Heart left ventricle (tissue), 16 donors: Measurements from ENCODE around the gene B2M. TPM values are rescaled to one million over a fixed set of nuclear protein-coding genes. Genes with fewer than 3 reads are reported as not detected.
A peak's percentile ranks its signal among the peaks of the same experiment; 100 is the strongest.
"Not testable (repeated sequence)": the region's sequence is repeated elsewhere in the genome, so short reads cannot be mapped to it uniquely, and the experiment has no call there.

Experiments used
- ATAC-seq, 4 donors: fragments of 200-7000 bp; cut with Tn5 transposase; one replicate each; pipeline ENCODE4 v1.9.1; 2020 to 2022; ENCODE audit warnings: moderate library complexity in 4 of 4, mild to moderate bottlenecking in 3 of 4, moderate number of reproducible peaks in 1 of 4
- DNase-seq, 5 donors: peaks; one replicate each; pipeline ENCODE4 v3.0.0-alpha.2; 2020
- H3K27ac ChIP-seq, 12 donors: fragments of 200-600 bp; sonication (generic) in 4 of 12; one replicate each; pipeline versions ENCODE4 v1.5.0 to v1.8.0; 2016 to 2022; ENCODE audit warnings: mild to moderate bottlenecking in 2 of 12
- H3K27me3 ChIP-seq, 9 donors: fragments of 200-600 bp; sonication (generic) in 2 of 9; one replicate each; pipeline versions ENCODE4 v1.5.1 to v1.8.0; 2016 to 2022; ENCODE audit warnings: mild to moderate bottlenecking in 3 of 9
- H3K36me3 ChIP-seq, 9 donors: fragments of 200-600 bp; sonication (generic) in 2 of 9; one replicate each; pipeline versions ENCODE4 v1.5.0 to v1.8.0; 2018 to 2022; ENCODE audit warnings: mild to moderate bottlenecking in 2 of 9
- H3K4me1 ChIP-seq, 12 donors: fragments of 200-600 bp; sonication (generic) in 4 of 12; one replicate each; pipeline versions ENCODE4 v1.5.0 to v1.8.0; 2016 to 2022; ENCODE audit warnings: mild to moderate bottlenecking in 3 of 12
- H3K4me3 ChIP-seq, 12 donors: fragments of 200-600 bp; sonication (generic) in 4 of 12; one replicate each; pipeline versions ENCODE4 v1.5.0 to v1.8.0; 2017 to 2022; ENCODE audit warnings: mild to moderate bottlenecking in 9 of 12, moderate library complexity in 4 of 12
- H3K9me3 ChIP-seq, 12 donors: fragments of 200-600 bp; sonication (generic) in 4 of 12; one replicate each; pipeline versions ENCODE4 v1.5.0 to v1.8.0; 2016 to 2022; ENCODE audit warnings: mild to moderate bottlenecking in 1 of 12
- POLR2A ChIP-seq, 2 donors: fragments of 450-650 bp; IDR thresholded peaks; one replicate each; pipeline ENCODE4 v1.6.1; 2017; ENCODE audit warnings: antibody characterized with exemption in 2 of 2, mild to moderate bottlenecking in 2 of 2, moderate library complexity in 2 of 2
- WGBS, 4 donors: extraction: QIAGEN DNeasy Blood & Tissue Kit in 2 of 4; methylation state at CpG; one replicate each; pipeline versions ENCODE4 v1.1.5 to v1.1.7; 2013 to 2018; 5-methylcytosine and 5-hydroxymethylcytosine counted together
- intact Hi-C, 10 donors: fragments of 100-400 bp; cut with DNase I; formaldehyde crosslinking; loops; one replicate each; pipeline versions ENCODE4 v1.11.1 to v1.14.2; 2022
- polyA plus RNA-seq, 2 donors: library from polyadenylated mRNA; stranded (reverse); fragments of 200-250 nt; gene quantifications; one replicate each; pipeline ENCODE4 v1.2.3, GENCODE V29; 2013
- total RNA-seq, 9 donors: library from RNA; depleted of rRNA in 2 of 9; stranded (reverse); fragments of >200 nt in 2 of 9; fragmentation: NEBNext Ultra II Directional in 3 of 9; extraction: Animal tissue kit (Norgen Biotek cat#: 25700) in 3 of 9; gene quantifications; one replicate each; pipeline versions ENCODE4 v1.1.0 to v1.2.4, GENCODE V29; 2016 to 2023
- TF ChIP-seq, protein P1 (sequence below), 12 donors: fragments of 200-600 bp; sonication (generic) in 4 of 12; IDR thresholded peaks; one replicate each; pipeline versions ENCODE4 v1.5.0 to v1.8.0; 2018 to 2022; ENCODE audit warnings: antibody characterized with exemption in 12 of 12, mild to moderate bottlenecking in 5 of 12
- donor health status: ischemic (EF 13 %, LVEDD 7.1; RV severe dilation, severe dysfunction).
- donor health status: healthy with polysubstance abuse.
- donor health status: DM: no; HTN: yes; CAD: no.
- donor health status: DM: no; HTN: no; CAD: no.
- donor health status: ischemic (EF 25% LVEDD 6.9; RV normal size, moderate dysfunction).
- donor health status: ischemic (EF 25% LVEDD 5.7; RV mildly dilated, moderate dysfunction).
- donor health status: healthy.
- donor health status: DM: yes; HTN: yes; CAD: no.
- donor health status: ischemic (EF 35%, LVEDD 5.7; RV mildly dilated, moderate dysfunction).
- donor health status: nonischemic (EF 11% LVEDD 7.7; RV severe dilation, severe dysfunction).
- donor health status: DM: yes; HTN: yes; CAD: no.
- donor health status: PGD.
- donor health status: ischemic (EF 29% LVEDD 5.4; RV normal size, mild dysfunction).
- donor health status: nonischemic (EF 23%, LVEDD 6.1; RV moderate dilation, normal function).

B2M gene
- total and polyA plus RNA-seq, 11 donors, result 808 to 5,448 (median 1,200) TPM

GRCh38 chr15:44735482-44736180, 24.3 kb downstream of the B2M start:
- Histone ChIP-seq H3K36me3 (peaks cover 0 to 16% (median 11%) of the 10 kb centered on the region in 9 donors), H3K9me3 (no peaks in the 10 kb centered on the region), H3K27ac (peak overlapping the region in 11 of 12 donors; percentile 29 to 82 (median 54)), H3K4me1 (peaks cover under 1 to 73% (median 19%) of the 10 kb centered on the region in 12 donors), H3K27me3 (no peaks in the 10 kb centered on the region), H3K4me3 (peak overlapping the region in 3 of 12 donors; percentile 24 to 31 (median 25))
- DNase-seq, result peak in 3 of 5 donors; percentile 36 to 64 (median 44)
- TF ChIP-seq, protein P1, sequence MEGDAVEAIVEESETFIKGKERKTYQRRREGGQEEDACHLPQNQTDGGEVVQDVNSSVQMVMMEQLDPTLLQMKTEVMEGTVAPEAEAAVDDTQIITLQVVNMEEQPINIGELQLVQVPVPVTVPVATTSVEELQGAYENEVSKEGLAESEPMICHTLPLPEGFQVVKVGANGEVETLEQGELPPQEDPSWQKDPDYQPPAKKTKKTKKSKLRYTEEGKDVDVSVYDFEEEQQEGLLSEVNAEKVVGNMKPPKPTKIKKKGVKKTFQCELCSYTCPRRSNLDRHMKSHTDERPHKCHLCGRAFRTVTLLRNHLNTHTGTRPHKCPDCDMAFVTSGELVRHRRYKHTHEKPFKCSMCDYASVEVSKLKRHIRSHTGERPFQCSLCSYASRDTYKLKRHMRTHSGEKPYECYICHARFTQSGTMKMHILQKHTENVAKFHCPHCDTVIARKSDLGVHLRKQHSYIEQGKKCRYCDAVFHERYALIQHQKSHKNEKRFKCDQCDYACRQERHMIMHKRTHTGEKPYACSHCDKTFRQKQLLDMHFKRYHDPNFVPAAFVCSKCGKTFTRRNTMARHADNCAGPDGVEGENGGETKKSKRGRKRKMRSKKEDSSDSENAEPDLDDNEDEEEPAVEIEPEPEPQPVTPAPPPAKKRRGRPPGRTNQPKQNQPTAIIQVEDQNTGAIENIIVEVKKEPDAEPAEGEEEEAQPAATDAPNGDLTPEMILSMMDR (IDR thresholded peaks at IDR 0.05), result no peak
- no peak for TF ChIP-seq POLR2A (IDR thresholded peaks at IDR 0.05)
- peak in 3 of 4 donors; percentile 62 to 70 (median 67) for ATAC-seq
- intact Hi-C loops, result loop anchor here (2.0 to 10.0 kb wide), 10 partner anchors 25 to 161 kb away; partner anchors contain the start of genes SPG11 (in 4 of the 10), B2M (in 1 of the 10) and PATL2 (in 1 of the 10)
- 51 to 74% (median 62%) methylated on average over 8 of the region's 8 CpGs for WGBS, 4 donors

DNA sequence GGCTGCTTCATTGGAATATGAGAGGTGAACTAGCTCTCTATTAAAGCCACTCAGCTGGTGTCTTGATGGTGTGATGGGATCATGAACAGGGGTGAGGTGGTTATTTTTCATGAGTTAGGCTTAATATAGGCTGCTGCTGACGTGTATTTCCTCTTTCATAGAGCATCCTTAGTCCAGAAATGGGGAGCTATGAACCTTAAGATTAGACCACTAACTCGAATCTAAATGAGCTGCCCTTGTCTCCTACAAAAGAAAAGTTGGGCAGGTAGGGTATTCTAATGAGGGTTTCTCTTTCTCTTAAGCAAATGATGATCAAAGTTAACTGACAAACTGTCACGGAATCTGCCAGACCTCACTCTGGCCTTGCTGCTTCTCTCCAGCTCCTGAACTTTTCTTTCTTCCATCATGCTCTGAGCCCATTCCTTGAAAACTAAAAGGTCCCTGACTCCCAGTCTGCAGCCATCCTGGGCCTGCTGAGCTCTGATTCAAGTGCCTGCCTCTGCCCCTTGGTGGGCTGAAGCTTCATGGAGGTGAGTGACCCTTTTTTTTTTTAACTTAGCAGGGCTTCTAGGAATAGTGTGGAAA, 25.0 kb downstream of the B2M start, which contains the start of gene TRIM69:
Gene TRIM69 (plus strand): TSS at position 348 of the 585 bp plus-strand sequence. CDS start 177 bp downstream, at position 525.
- whole genome bisulfite sequencing, 4 donors, result 76 to 83% (median 82%) methylated on average over 3 of the region's 3 CpGs
- intact Hi-C loops, result loop anchor here (2.0 to 10.0 kb wide), 9 partner anchors 71 to 161 kb away; partner anchors contain the start of gene SPG11 (in 4 of the 10)
- Histone ChIP-seq H3K4me3 (peak within 1 kb of the TSS in 3 of 12 donors; percentile 24 to 31 (median 25)), H3K27me3 (no peaks in the 10 kb centered on the region), H3K4me1 (peaks cover 0 to 66% (median 13%) of the 10 kb centered on the region in 12 donors), H3K27ac (peak within 1 kb of the TSS in 11 of 12 donors; percentile 29 to 82 (median 54)), H3K9me3 (no peaks in the 10 kb centered on the region), H3K36me3 (peaks cover 0 to 14% (median 11%) of the 10 kb centered on the region in 9 donors)
- DNase-seq (no peak), ATAC-seq (peak in 1 of 4 donors; percentile 9)
- TF ChIP-seq, protein P1 (IDR thresholded peaks at IDR 0.05), result no peak
- TF ChIP-seq POLR2A (IDR thresholded peaks at IDR 0.05), result no peak

DNA sequence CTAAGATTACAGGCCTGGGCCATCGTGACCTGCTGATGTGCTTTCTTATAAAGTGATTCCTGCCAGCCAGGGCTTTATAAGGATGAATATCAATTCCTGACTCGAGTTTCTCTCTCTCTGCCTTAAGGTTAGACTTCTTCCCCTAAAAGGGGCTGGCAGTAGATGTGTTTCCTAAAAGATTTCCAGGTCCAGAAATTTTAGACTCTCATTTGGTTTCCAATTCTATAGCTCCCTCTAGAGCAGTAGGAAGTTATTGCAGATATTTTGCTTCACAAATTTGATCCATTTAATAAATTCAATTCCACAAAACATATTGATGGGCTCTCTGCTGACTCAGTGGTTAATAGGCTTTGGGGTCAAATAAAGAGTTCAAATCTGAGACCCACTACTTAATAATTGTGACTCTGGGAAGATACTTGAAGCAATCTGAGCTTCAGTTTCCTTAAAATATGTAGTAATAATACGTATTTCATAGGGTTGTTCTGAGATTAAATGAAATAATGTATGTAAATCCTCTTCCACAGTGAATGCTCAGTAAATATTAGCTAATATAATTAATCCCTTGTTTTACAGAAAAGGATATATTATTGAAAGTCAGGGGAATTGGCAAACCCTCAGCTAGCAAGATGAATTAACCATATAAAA, 27.1 kb downstream of the B2M start:
- Histone ChIP-seq H3K27me3 (no peaks in the 10 kb centered on the region), H3K9me3 (peaks cover 0 to 3% (median 0%) of the 10 kb centered on the region in 12 donors), H3K4me1 (peaks cover 0 to 48% (median 8%) of the 10 kb centered on the region in 12 donors), H3K27ac (no peak overlapping the region), H3K4me3 (no peak overlapping the region), H3K36me3 (no peaks in the 10 kb centered on the region)
- 63 to 72% (median 70%) methylated on average over 3 of the region's 3 CpGs for WGBS, 4 donors
- ATAC-seq (peak in 1 of 4 donors; percentile 47), DNase-seq (no peak)
- TF ChIP-seq, protein P1 (IDR thresholded peaks at IDR 0.05), result peak; percentile 54 to 85 (median 75)
- no peak for TF ChIP-seq POLR2A (IDR thresholded peaks at IDR 0.05)
- intact Hi-C loops, result loop anchor here (1.0 to 10.0 kb wide), 8 partner anchors 75 to 164 kb away; partner anchors contain the start of gene SPG11 (in 5 of the 10)

DNA sequence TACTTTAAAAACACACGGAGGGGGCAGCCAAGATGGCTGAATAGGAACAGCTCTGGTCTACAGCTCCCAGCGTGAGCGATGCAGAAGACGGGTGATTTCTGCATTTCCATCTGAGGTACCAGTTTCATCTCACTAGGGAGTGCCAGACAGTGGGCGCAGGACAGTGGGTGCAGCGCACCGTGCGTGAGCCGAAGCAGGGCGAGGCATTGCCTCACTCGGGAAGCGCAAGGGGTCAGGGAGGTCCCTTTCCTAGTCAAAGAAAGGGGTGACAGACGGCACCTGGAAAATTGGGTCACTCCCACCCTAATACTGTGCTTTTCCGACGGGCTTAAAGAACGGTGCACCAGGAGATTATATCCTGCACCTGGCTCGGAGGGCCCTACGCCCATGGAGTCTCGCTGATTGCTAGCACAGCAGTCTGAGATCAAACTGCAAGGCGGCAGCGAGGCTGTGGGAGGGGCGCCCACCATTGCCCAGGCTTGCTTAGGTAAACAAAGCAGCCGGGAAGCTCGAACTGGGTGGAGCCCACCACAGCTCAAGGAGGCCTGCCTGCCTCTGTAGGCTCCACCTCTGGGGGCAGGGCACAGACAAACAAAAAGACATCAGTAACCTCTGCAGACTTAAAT, 28.0 kb downstream of the B2M start:
- not testable (repeated sequence) for H3K27me3 ChIP-seq, DNase-seq, H3K4me3 ChIP-seq, H3K27ac ChIP-seq, ATAC-seq, H3K9me3 ChIP-seq, H3K36me3 ChIP-seq
- intact Hi-C loops, result loop anchor here (5.0 to 10.0 kb wide), 7 partner anchors 77 to 165 kb away; partner anchors contain the start of gene SPG11 (in 2 of the 10)
- H3K4me1 ChIP-seq, result peaks cover 0 to 39% (median 8%) of the 10 kb centered on the region in 12 donors
- WGBS, 4 donors, result 82 to 86% (median 84%) methylated on average over 9 to 21 of the region's 24 CpGs

DNA sequence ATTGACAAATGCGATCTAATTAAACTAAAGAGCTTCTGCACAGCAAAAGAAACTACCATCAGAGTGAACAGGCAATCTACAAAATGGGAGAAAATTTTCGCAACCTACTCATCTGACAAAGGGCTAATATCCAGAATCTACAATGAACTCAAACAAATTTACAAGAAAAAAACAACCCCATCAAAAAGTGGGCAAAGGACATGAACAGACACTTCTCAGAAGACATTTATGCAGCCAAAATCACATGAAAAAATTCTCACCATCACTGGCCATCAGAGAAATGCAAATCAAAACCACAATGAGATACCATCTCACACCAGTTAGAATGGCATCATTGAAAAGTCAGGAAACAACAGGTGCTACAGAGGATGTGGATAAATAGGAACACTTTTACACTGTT, 32.1 kb downstream of the B2M start:
- ATAC-seq, H3K27ac ChIP-seq, intact Hi-C loops, H3K4me1 ChIP-seq, H3K4me3 ChIP-seq, H3K27me3 ChIP-seq, H3K36me3 ChIP-seq, DNase-seq, H3K9me3 ChIP-seq: not testable (repeated sequence)
- 83 to 100% (median 93%) methylated on average over 1 to 2 of the region's 2 CpGs for WGBS, 4 donors
